Karpas-422 (cell line): ENCODE data around the gene NCOR2. TPM values are rescaled to one million over a fixed set of nuclear protein-coding genes. Genes with fewer than 3 reads are reported as not detected.
A peak's percentile ranks its signal among the peaks of the same experiment; 100 is the strongest.

Experiments
- DNase-seq: peaks from one replicate; pipeline ENCODE4 v3.0.0-alpha.2; 2015
- H2AFZ ChIP-seq: fragments of 200-600 bp; sonication (generic); 2 replicates; pipeline ENCODE4 v1.6.1; 2014; ENCODE audit warnings: antibody characterized with exemption, low read length, mixed read lengths
- H3K27ac ChIP-seq: fragments of 200-600 bp; sonication (generic); 2 replicates; pipeline ENCODE4 v1.5.1; 2014; ENCODE audit warnings: mild to moderate bottlenecking, low read length, moderate library complexity
- H3K27me3 ChIP-seq: fragments of 200-600 bp; sonication (generic); 2 replicates; pipeline ENCODE4 v1.6.1; 2014; ENCODE audit warnings: low read length, mixed read lengths
- H3K36me3 ChIP-seq: fragments of 200-600 bp; sonication (generic); 2 replicates; pipeline ENCODE4 v1.6.1; 2014; ENCODE audit warnings: low read length, mixed read lengths; ENCODE audit not compliant: insufficient read depth
- H3K4me1 ChIP-seq: fragments of 200-600 bp; sonication (generic); 2 replicates; pipeline ENCODE4 v1.6.1; 2014; ENCODE audit warnings: mild to moderate bottlenecking, low read length, mixed read lengths
- H3K4me2 ChIP-seq: fragments of 200-600 bp; sonication (generic); 2 replicates; pipeline ENCODE4 v1.6.1; 2014; ENCODE audit warnings: low read length, low read depth, mild to moderate bottlenecking; ENCODE audit not compliant: poor library complexity, severe bottlenecking
- H3K4me3 ChIP-seq: fragments of 200-600 bp; sonication (generic); 2 replicates; pipeline ENCODE4 v1.5.1; 2014; ENCODE audit warnings: mild to moderate bottlenecking, antibody characterized with exemption, low read length, mixed read lengths
- H3K79me2 ChIP-seq: fragments of 200-600 bp; sonication (generic); 2 replicates; pipeline ENCODE4 v1.6.1; 2014; ENCODE audit warnings: mild to moderate bottlenecking, low read length, mixed read lengths
- H3K9ac ChIP-seq: fragments of 200-600 bp; sonication (generic); 2 replicates; pipeline ENCODE4 v1.6.0; 2014; ENCODE audit warnings: low read length
- H3K9me2 ChIP-seq: fragments of 200-600 bp; sonication (generic), shearing (Covaris generic); replicated peaks from 2 replicates; pipeline ENCODE4 v1.6.0; 2014; ENCODE audit warnings: mild to moderate bottlenecking, low read length, moderate library complexity; ENCODE audit not compliant: insufficient read depth
- H3K9me3 ChIP-seq: fragments of 300-700, 200-600 bp; sonication (generic); 2 replicates; pipeline ENCODE4 v1.6.1; 2014; ENCODE audit warnings: low read length, mixed read lengths
- H4K20me1 ChIP-seq: fragments of 200-600 bp; sonication (generic); 2 replicates; pipeline ENCODE4 v1.6.1; 2014; ENCODE audit warnings: mild to moderate bottlenecking, antibody characterized with exemption, low read length, low read depth; ENCODE audit not compliant: insufficient read depth
- total RNA-seq: library from RNA; depleted of rRNA; stranded (reverse); fragments of >200 nt; shearing (Covaris generic); gene quantifications from 2 replicates; pipeline ENCODE4 v1.2.3, GENCODE V29; 2014; ENCODE audit warnings: low replicate concordance

Gene NCOR2
- total RNA-seq, 1 experiment from 2014 or later: 36.8 TPM

DNA sequence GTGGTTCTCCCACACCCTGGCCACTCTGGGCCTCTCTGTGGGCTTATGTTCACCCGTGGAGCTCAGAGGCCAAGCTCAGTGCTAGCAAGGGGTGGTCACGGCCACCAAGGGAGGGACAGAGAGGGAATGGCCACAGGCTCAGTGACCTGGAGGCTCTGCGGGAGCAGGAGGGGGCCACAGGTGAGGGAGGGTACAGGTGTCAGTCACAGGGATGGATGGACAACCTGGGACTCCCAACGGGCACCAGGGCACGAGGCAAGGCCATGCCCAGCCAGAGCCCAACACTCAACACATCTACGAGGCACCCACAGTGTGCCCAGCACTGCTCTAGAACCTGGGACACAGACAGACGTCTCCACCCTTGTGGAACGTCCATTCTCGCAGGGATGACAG lies 11.3 kb downstream of the NCOR2 start:
- no peak for DNase-seq
- H3K9ac ChIP-seq: no peak overlapping the region
- peaks cover 4% of the 10 kb centered on the region; the same call in 1 of the 2 replicates for H3K36me3 ChIP-seq
- H3K4me2 ChIP-seq: no peak overlapping the region
- H3K9me3 ChIP-seq: no peaks in the 10 kb centered on the region
- no peaks in the 10 kb centered on the region for H3K27me3 ChIP-seq
- no peak overlapping the region for H3K4me3 ChIP-seq
- peaks cover 78% of the 10 kb centered on the region for H3K4me1 ChIP-seq
- H3K9me2 ChIP-seq: no peaks in the 10 kb centered on the region
- no peak overlapping the region for H2AFZ ChIP-seq
- no peak overlapping the region for H3K27ac ChIP-seq
- peaks cover 84% of the 10 kb centered on the region for H4K20me1 ChIP-seq
- H3K79me2 ChIP-seq: peaks cover 99% of the 10 kb centered on the region

DNA sequence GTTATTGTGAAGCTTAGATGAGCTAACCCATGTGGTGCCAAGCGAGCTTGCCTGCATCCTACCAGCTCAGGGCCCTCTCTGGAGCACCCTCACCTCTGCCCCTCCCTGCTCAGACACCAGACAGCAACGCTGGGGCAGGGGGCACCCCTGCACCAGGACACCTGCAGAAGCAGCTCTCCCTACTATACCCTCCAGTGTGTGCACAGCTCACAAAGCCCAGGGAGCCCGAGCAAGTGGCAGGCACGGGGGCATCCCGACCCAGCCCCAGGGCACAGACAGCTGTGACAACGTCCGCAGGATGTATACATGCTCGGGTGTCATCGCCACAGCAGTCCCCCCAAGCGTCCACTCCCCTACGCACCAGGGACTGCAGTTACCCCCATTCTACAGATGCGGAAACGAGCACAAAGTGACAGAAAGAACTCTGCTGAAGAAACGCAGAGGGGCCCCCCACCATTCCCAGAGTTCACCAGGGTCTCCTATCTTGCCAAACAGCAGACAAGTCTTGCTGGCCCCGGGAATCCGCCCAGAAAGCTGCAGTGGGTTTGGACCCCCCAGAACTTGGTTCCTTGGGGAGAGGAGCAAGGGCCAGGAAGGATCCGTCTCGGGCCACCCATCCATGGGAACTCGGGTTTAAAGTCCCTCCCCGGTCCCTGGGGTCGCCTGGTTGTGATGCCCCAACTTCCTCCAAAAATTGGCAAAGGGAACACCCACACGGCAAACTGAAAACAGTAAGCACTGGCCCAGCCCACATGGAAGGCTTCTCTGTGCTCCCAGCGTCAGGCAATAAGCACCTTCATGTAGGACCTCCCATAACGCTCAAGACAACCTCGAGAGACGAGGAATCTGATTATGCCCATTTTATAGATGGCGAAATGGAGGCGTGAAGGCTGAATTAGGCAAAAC lies 12.0 kb downstream of the NCOR2 start:
- no peak overlapping the region for H3K9ac ChIP-seq

DNA sequence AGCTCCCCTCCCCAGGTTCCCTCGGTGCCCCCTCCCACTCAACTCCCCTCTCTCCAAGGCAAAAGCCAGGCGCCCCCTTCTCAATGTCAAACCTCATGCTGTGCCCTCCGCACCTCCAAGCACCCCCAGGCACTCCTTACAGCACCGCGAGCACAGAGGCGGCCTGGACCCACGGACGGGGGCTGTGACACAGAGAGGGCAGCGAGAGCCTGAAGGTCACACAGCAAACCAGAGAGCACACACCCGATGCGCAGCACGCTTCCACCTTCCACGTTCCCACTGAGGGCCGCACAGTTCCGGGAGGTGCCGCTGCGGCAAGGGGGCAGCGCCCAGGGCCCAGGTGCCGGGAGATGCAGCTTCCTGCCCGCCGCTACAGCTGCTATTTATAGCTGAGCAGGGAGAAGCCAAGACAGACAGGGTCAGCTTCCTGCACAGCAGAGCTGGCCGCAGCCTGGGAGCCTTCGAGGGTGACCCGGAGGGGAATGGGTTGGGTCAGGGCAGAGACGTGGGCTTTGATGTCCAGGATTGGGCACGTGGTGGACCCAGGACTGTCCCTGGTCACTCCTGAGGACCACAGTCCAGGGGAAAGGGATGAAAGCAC lies 12.9 kb downstream of the NCOR2 start:
- Histone ChIP-seq H3K4me1 (peaks cover 78% of the 10 kb centered on the region), H3K4me2 (no peak overlapping the region), H2AFZ (no peak overlapping the region)

More for the DNA sequence above, 12.0 kb downstream of the NCOR2 start:
- no peak for DNase-seq
- Histone ChIP-seq H3K4me2 (no peak overlapping the region), H3K4me3 (no peak overlapping the region), H4K20me1 (peaks cover 84% of the 10 kb centered on the region), H3K36me3 (peaks cover 4% of the 10 kb centered on the region; the same call in 1 of the 2 replicates), H2AFZ (no peak overlapping the region), H3K4me1 (peaks cover 78% of the 10 kb centered on the region), H3K9me2 (no peaks in the 10 kb centered on the region), H3K79me2 (peaks cover 99% of the 10 kb centered on the region), H3K27ac (no peak overlapping the region), H3K27me3 (no peaks in the 10 kb centered on the region), H3K9me3 (no peaks in the 10 kb centered on the region)

DNA sequence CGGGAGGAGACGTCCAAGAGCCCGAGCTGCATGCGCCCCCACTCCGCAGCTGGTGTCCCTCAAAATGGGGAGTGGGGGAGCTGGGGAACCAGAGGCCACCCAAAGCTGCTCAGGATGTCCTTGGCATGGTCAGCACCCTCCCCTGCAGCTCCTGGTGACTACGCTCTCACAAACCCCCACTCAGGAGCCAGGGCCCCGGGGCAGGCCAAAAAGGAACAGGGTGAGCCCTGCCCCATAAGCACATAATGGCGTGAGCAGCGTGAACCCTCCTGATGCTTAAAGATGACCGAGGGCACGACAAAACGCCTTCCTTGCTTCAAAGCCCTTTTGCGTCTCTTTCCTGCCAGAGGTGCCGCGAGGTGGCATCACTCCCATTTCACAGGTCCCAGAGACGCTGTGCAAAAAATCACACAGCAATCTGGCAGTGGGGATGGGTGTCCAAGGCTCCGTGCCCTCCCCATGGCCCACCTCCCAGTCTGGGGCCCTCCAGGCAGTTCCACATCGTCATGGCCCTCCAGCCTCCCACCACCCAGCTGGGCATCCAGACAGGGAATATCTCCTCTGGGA lies 13.5 kb downstream of the NCOR2 start:
- Histone ChIP-seq H3K9me2 (no peaks in the 10 kb centered on the region), H3K79me2 (peaks cover 99% of the 10 kb centered on the region), H3K9ac (no peak overlapping the region), H4K20me1 (peaks cover 84% of the 10 kb centered on the region), H3K27ac (peak overlapping the region; percentile 92; the same call in 1 of the 2 replicates), H3K4me3 (no peak overlapping the region), H3K36me3 (no peaks in the 10 kb centered on the region; the same call in 1 of the 2 replicates), H3K27me3 (no peaks in the 10 kb centered on the region), H3K4me1 (peaks cover 78% of the 10 kb centered on the region), H3K9me3 (no peaks in the 10 kb centered on the region), H3K4me2 (no peak overlapping the region), H2AFZ (no peak overlapping the region)
- DNase-seq: no peak

More for the DNA sequence above, 12.9 kb downstream of the NCOR2 start:
- Histone ChIP-seq H3K9me3 (no peaks in the 10 kb centered on the region), H3K27ac (no peak overlapping the region), H3K9me2 (no peaks in the 10 kb centered on the region), H3K79me2 (peaks cover 99% of the 10 kb centered on the region), H4K20me1 (peaks cover 84% of the 10 kb centered on the region), H3K36me3 (peaks cover under 1% of the 10 kb centered on the region), H3K4me3 (no peak overlapping the region), H3K9ac (no peak overlapping the region), H3K27me3 (no peaks in the 10 kb centered on the region)
- DNase-seq: no peak

GRCh38 chr12:124551268-124552144 lies 15.9 kb downstream of the NCOR2 start:
- Histone ChIP-seq H3K9me2 (no peaks in the 10 kb centered on the region), H3K79me2 (peaks cover 99% of the 10 kb centered on the region), H3K9me3 (no peaks in the 10 kb centered on the region), H3K4me3 (peak overlapping the region; percentile 40; the same call in 1 of the 2 replicates), H2AFZ (no peak overlapping the region), H3K27me3 (no peaks in the 10 kb centered on the region), H3K4me2 (peak overlapping the region; percentile 65), H3K27ac (peak overlapping the region; percentile 92), H3K9ac (peak overlapping the region; percentile 70), H3K4me1 (peaks cover 88% of the 10 kb centered on the region), H3K36me3 (peaks cover 4% of the 10 kb centered on the region; the same call in 1 of the 2 replicates), H4K20me1 (peaks cover 78% of the 10 kb centered on the region)
- peak; percentile 91 for DNase-seq

DNA sequence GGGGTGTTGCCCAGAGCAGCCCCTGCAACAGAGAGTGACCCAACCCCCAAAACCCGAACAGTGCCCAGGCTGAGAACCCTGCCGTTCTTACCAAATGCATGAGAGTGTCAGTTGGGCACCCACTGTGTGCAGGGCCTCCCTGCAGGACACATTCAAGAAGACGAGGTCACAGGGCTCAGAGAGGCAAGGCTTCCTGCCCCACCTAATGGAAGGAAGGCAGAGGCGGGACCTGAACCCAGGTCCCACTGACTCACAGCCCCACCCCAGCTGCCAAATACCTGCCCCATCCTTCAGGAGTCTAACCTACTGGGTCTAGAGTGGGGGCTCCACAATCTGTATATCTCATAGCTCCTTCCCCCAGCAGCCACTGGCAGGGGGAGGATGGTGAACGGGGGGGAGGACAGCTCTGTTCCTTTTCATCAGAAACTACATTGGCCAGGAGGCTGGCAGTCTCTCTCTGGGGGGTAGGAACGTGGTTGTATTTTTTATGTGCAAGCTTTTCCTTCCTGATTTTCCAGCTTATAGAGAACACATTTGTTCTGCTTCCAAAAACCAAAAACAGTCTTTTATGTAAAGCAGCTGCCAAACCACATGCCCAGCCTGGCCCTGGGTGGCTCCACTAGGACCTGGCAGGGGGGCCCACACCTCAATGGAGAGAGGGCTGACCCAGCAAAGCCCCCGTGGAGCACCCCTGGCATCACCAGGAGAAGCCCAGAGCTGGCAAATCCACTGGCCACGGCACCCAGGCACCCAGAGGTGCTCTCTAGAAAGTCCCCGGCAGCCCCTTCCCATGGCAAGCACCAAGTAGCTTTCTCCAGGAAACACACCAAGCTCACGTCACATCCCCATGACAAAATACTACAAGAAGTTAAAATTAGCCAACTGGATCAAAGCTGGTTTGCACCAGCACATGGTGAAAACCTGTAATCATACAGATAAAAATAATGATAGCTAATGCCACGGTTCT lies 17.0 kb downstream of the NCOR2 start:
- Histone ChIP-seq H3K79me2 (peaks cover 99% of the 10 kb centered on the region), H3K4me3 (peak overlapping the region; percentile 40; the same call in 1 of the 2 replicates), H3K9ac (peak overlapping the region; percentile 70), H3K36me3 (peaks cover 4% of the 10 kb centered on the region; the same call in 1 of the 2 replicates), H2AFZ (no peak overlapping the region), H3K4me2 (peak overlapping the region; percentile 65), H3K9me2 (no peaks in the 10 kb centered on the region), H3K9me3 (no peaks in the 10 kb centered on the region), H3K4me1 (peaks cover 96% of the 10 kb centered on the region), H4K20me1 (peaks cover 72% of the 10 kb centered on the region), H3K27ac (peak overlapping the region; percentile 92), H3K27me3 (no peaks in the 10 kb centered on the region)
- DNase-seq: no peak

- Histone ChIP-seq H3K4me3 (no peak overlapping the region), H3K9me2 (no peaks in the 10 kb centered on the region), H3K36me3 (peaks cover 4% of the 10 kb centered on the region; the same call in 1 of the 2 replicates), H2AFZ (no peak overlapping the region), H4K20me1 (peaks cover 69% of the 10 kb centered on the region), H3K9ac (peak overlapping the region; percentile 70; the same call in 1 of the 2 replicates), H3K9me3 (no peaks in the 10 kb centered on the region), H3K27me3 (no peaks in the 10 kb centered on the region), H3K4me2 (no peak overlapping the region), H3K79me2 (peaks cover 99% of the 10 kb centered on the region), H3K4me1 (peaks cover 96% of the 10 kb centered on the region), H3K27ac (0 out of 2 replicates have a peak overlapping the region, but pooled peaks have one; percentile 92)
- no peak for DNase-seq
Observed at GRCh38 chr12:124549629-124550028, 17.8 kb downstream of the NCOR2 start.
